NB4 (cell line): ENCODE measurements around the gene KIF1A.

Experiments used
- CTCF ChIP-seq: IDR thresholded peaks from one replicate; pipeline ENCODE4 v1.5.1; 2012; ENCODE audit warnings: low read depth, low read length
- MYC ChIP-seq: IDR thresholded peaks from 2 replicates; pipeline ENCODE4 v1.6.1; 2011; ENCODE audit warnings: low read depth, low read length

GRCh38 chr2:240822280-240822847, 2.3 kb upstream of the KIF1A start:
- no peak for TF ChIP-seq MYC
- no peak for TF ChIP-seq CTCF
